Activated CD4-positive, alpha-beta memory T cell treated with anti-CD3 and anti-CD28 coated beads, Interleukin-2, amount 10 ng/mL, durations not matched to agents 7 days and 5 days (primary cell): ENCODE measurements around the gene TSPY2. TPM values are rescaled to one million over a fixed set of nuclear protein-coding genes. Genes with fewer than 3 reads are reported as not detected.
"Not testable (repeated sequence)": the region's sequence is repeated elsewhere in the genome, so short reads cannot be mapped to it uniquely, and the experiment has no call there.

Source experiments
- CTCF ChIA-PET: fragments of 350-600 bp; sonication (Branson Sonifier 250); formaldehyde crosslinking; loops from one replicate; lab custom pipeline; 2021; ENCODE audit warnings: antibody characterized with exemption, inconsistent platforms; lab: Charles Lee
- POLR2A ChIA-PET: fragments of 350-600 bp; sonication (Branson Sonifier 250); formaldehyde crosslinking; loops from one replicate; lab custom pipeline; 2021; ENCODE audit warnings: antibody characterized with exemption; lab: Charles Lee
- DNase-seq: peaks from one replicate; pipeline ENCODE4 v3.0.0-alpha.2; 2020
- H3K27ac Mint-ChIP-seq: one replicate; pipeline ENCODE4 v1.8.0; 2021; ENCODE audit warnings: mild to moderate bottlenecking, mixed read lengths
- H3K27me3 Mint-ChIP-seq: one replicate; pipeline ENCODE4 v1.8.0; 2021; ENCODE audit warnings: mixed read lengths
- H3K36me3 Mint-ChIP-seq: one replicate; pipeline ENCODE4 v1.8.0; 2021; ENCODE audit warnings: low read depth, mixed read lengths
- H3K4me1 Mint-ChIP-seq: one replicate; pipeline ENCODE4 v1.8.0; 2021; ENCODE audit warnings: mixed read lengths
- H3K4me3 Mint-ChIP-seq: one replicate; pipeline ENCODE4 v1.8.0; 2021; ENCODE audit warnings: mild to moderate bottlenecking, mixed read lengths
- H3K9me3 Mint-ChIP-seq: one replicate; pipeline ENCODE4 v1.8.0; 2021; ENCODE audit warnings: mixed read lengths
- total RNA-seq, 2 experiments: library from RNA; stranded (reverse); gene quantifications; one replicate each; pipeline ENCODE4 v1.2.3, GENCODE V29; 2021

Gene TSPY2
- not detected for total RNA-seq

- H3K27ac Mint-ChIP-seq, POLR2A ChIA-PET, H3K4me1 Mint-ChIP-seq, H3K4me3 Mint-ChIP-seq, H3K9me3 Mint-ChIP-seq, DNase-seq, H3K36me3 Mint-ChIP-seq, CTCF ChIA-PET, H3K27me3 Mint-ChIP-seq: not testable (repeated sequence)
These were observed at the start of gene TSPY2 for GRCh38 chrY:6245923-6246322. TSPY2 (plus strand) TSS chrY:6246223; CDS start chrY:6246269, 46 bp downstream.

- H3K27ac Mint-ChIP-seq, H3K4me3 Mint-ChIP-seq, CTCF ChIA-PET, H3K9me3 Mint-ChIP-seq, H3K36me3 Mint-ChIP-seq, H3K27me3 Mint-ChIP-seq, POLR2A ChIA-PET, DNase-seq, H3K4me1 Mint-ChIP-seq: not testable (repeated sequence)
These were observed 36.5 kb upstream of the TSPY2 start for GRCh38 chrY:6209565-6209964.

- H3K4me1 Mint-ChIP-seq, H3K4me3 Mint-ChIP-seq, H3K27ac Mint-ChIP-seq, H3K27me3 Mint-ChIP-seq, CTCF ChIA-PET, POLR2A ChIA-PET, H3K9me3 Mint-ChIP-seq, DNase-seq, H3K36me3 Mint-ChIP-seq: not testable (repeated sequence)
These were observed 29.0 kb upstream of the TSPY2 start for GRCh38 chrY:6217045-6217444.

- CTCF ChIA-PET, H3K4me1 Mint-ChIP-seq, DNase-seq, H3K36me3 Mint-ChIP-seq, H3K9me3 Mint-ChIP-seq, H3K4me3 Mint-ChIP-seq, POLR2A ChIA-PET, H3K27me3 Mint-ChIP-seq, H3K27ac Mint-ChIP-seq: not testable (repeated sequence)
These were observed 23.8 kb downstream of the TSPY2 start for GRCh38 chrY:6269839-6270238.
